ENCODE data around the gene TMEM125.

DNA sequence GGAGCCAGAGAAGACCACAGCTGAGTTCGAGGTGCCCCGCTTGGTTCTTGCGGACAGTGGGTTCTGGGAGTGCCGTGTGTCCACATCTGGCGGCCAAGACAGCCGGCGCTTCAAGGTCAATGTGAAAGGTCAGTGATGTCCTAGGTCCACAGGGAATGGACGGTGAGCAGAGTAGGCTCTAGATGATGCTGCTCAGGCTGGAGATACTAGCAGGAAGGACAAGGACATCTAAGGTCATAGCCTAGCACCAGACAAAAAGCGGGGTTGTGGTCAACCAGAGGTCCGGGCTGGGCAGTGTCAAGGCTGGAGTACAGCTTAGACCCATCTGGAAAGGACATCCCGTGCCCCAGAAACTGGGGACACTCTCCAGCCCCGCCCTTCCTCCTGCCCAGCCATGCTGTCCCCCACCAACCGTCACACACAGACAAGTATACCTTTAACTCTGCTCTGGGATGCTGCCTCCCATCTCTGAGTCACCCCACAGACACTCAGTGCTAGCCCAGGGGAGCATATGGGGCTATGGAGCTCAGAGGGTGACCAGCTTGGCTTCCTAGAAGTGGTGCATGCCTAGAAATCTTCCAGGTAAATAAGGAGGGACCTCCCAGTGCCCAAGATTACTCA, 39.7 kb downstream of the TMEM125 start:
- TF ChIP-seq, protein P1, sequence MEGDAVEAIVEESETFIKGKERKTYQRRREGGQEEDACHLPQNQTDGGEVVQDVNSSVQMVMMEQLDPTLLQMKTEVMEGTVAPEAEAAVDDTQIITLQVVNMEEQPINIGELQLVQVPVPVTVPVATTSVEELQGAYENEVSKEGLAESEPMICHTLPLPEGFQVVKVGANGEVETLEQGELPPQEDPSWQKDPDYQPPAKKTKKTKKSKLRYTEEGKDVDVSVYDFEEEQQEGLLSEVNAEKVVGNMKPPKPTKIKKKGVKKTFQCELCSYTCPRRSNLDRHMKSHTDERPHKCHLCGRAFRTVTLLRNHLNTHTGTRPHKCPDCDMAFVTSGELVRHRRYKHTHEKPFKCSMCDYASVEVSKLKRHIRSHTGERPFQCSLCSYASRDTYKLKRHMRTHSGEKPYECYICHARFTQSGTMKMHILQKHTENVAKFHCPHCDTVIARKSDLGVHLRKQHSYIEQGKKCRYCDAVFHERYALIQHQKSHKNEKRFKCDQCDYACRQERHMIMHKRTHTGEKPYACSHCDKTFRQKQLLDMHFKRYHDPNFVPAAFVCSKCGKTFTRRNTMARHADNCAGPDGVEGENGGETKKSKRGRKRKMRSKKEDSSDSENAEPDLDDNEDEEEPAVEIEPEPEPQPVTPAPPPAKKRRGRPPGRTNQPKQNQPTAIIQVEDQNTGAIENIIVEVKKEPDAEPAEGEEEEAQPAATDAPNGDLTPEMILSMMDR (IDR thresholded peaks at IDR 0.05), result no peak
- no peak for TF ChIP-seq EP300 (IDR thresholded peaks at IDR 0.05)
